ENCODE measurements around the gene LITAF. TPM values are rescaled to one million over a fixed set of nuclear protein-coding genes. Genes with fewer than 3 reads are reported as not detected.
"Not testable (repeated sequence)": the region's sequence is repeated elsewhere in the genome, so short reads cannot be mapped to it uniquely, and the experiment has no call there.

Gene LITAF
- total RNA-seq, 1 donor from 2014 or later, result 242 TPM

DNA sequence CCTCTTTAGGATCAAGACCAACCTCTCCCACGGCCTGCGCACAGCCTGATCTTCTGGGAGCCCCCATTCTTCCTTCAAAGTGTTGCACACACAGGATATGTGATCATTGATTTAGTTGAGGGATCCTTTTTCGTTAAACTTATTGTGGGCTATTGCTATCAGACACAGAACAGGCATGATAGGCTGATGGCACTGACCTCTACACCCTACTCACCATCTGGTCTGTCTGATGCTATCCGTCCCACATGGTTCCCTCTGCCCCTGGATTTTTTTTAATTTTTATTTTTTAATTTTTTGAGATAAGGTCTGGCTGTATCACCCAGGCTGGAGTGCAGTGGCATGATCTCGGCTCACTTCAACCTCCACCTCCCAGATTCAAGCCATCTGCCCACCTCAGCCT lies 19.2 kb upstream of the LITAF start:
- no peak for TF ChIP-seq CTCF (IDR thresholded peaks at IDR 0.05)
- peaks cover 30% of the 10 kb centered on the region for H3K4me1 ChIP-seq

GRCh38 chr16:11605564-11605886 lies 18.8 kb upstream of the LITAF start:
- ATAC-seq, result no peak
- intact Hi-C loops (cut with DNase I), result no loop called here
- Histone ChIP-seq H3K27ac (peak overlapping the region; percentile 66), H3K4me3 (no peak overlapping the region), H3K9me3 (no peaks in the 10 kb centered on the region), H3K36me3 (no peaks in the 10 kb centered on the region), H3K27me3 (no peaks in the 10 kb centered on the region), H3K4me1 (peaks cover 30% of the 10 kb centered on the region)
- no peak for TF ChIP-seq CTCF (IDR thresholded peaks at IDR 0.05)
- DNase-seq, result no peak

More for the DNA sequence above, 19.2 kb upstream of the LITAF start:
- no peak overlapping the region for H3K4me3 ChIP-seq
- no peaks in the 10 kb centered on the region for H3K27me3 ChIP-seq
- no peaks in the 10 kb centered on the region for H3K9me3 ChIP-seq
- ATAC-seq (no peak), DNase-seq (no peak)
- no peak overlapping the region for H3K27ac ChIP-seq
- no peaks in the 10 kb centered on the region for H3K36me3 ChIP-seq
- intact Hi-C loops (cut with DNase I), result no loop called here

DNA sequence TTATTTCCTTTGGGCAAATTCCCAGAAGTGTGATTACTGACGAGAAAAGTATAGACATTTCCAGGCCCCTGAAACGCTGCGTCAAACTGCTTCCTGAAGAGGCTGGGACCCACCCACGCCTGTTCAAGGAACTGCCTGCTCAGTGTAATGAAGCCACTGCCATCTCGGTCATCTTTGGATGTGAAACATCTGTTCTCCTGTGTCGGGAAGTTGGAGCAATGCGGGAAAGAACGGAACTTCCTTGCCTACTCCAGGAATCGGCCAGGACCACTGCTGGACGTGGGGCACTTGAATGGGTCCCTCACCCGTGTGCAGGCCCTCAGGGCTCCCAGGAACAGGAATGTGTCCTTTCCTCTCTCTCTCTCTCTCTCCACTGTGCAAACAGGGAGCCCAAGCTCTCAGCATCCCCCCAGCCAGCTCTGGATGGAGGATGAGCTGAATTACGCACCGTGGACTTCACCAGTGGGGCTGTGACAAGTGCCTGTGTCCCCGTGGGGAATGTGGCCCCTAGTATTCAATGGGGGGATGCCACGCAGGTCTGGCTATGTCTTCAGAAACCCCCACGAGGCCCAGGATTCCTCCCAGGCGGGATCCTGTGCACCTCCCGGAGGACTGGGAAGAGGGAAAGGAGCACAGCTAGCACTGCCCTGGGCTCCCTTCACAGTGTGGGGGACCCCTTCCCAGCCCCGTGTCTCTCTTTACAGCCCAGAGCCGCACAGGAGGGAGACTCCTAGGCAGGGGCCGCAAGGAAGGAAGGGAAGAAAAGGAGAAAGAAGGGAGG lies 18.3 kb upstream of the LITAF start:
- Histone ChIP-seq H3K36me3 (no peaks in the 10 kb centered on the region), H3K27ac (peak overlapping the region; percentile 66), H3K4me1 (peaks cover 30% of the 10 kb centered on the region), H3K4me3 (no peak overlapping the region), H3K27me3 (no peaks in the 10 kb centered on the region), H3K9me3 (no peaks in the 10 kb centered on the region)
- intact Hi-C loops (cut with DNase I), result no loop called here
- ATAC-seq, result peak; percentile 85
- peak; percentile 67 for DNase-seq
- TF ChIP-seq CTCF (IDR thresholded peaks at IDR 0.05), result no peak

DNA sequence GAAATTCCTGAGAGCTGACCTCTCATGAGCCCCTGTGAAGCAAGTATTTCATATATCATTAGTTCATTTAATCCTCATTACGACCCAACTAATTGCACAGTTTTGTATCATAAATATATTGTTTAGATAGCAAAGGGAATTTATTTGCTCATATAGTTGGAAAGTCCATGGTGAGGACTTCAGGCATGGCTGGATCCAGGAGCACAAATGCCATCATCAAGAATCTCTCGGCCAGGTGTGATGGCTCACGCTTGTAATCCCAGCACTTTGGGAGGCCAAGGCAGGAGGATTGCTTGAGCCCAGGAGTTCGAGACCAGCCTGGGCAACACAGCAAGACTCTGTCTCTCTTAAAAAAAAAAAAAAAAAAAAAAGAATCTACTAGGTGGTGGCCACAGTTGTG lies 17.6 kb upstream of the LITAF start:
- H3K36me3 ChIP-seq; H3K27me3 ChIP-seq; DNase-seq; H3K9me3 ChIP-seq; intact Hi-C loops (cut with DNase I); H3K27ac ChIP-seq; ATAC-seq; H3K4me3 ChIP-seq: not testable (repeated sequence)
- H3K4me1 ChIP-seq, result peaks cover 26% of the 10 kb centered on the region

- H3K36me3 ChIP-seq, result no peaks in the 10 kb centered on the region
- intact Hi-C loops (cut with DNase I), result no loop called here
- peak overlapping the region; percentile 13 for H3K27ac ChIP-seq
- H3K9me3 ChIP-seq, result no peaks in the 10 kb centered on the region
- peaks cover 23% of the 10 kb centered on the region for H3K4me1 ChIP-seq
- no peaks in the 10 kb centered on the region for H3K27me3 ChIP-seq
- ATAC-seq (no peak), DNase-seq (peak; percentile 55)
- TF ChIP-seq CTCF (IDR thresholded peaks at IDR 0.05), result no peak
- H3K4me3 ChIP-seq, result no peak overlapping the region
Measured at GRCh38 chr16:11603331-11603750, 16.6 kb upstream of the LITAF start.

GRCh38 chr16:11602321-11602720 lies 15.6 kb upstream of the LITAF start:
- Histone ChIP-seq H3K27me3 (no peaks in the 10 kb centered on the region), H3K36me3 (no peaks in the 10 kb centered on the region), H3K27ac (no peak overlapping the region), H3K4me3 (no peak overlapping the region), H3K9me3 (no peaks in the 10 kb centered on the region), H3K4me1 (peaks cover 29% of the 10 kb centered on the region)
- TF ChIP-seq CTCF (IDR thresholded peaks at IDR 0.05), result no peak
- DNase-seq, result peak; percentile 3
- intact Hi-C loops (cut with DNase I), result no loop called here
- no peak for ATAC-seq

Measured in upper lobe of right lung (tissue), 1 donor.